Activated CD4-positive, alpha-beta T cell treated with anti-CD3 and anti-CD28 coated beads for 36 hours (primary cell): ENCODE measurements around the gene VPS13A. TPM values are rescaled to one million over a fixed set of nuclear protein-coding genes. Genes with fewer than 3 reads are reported as not detected.

ENCODE experiments used
- ATAC-seq: fragments of 200-7000 bp; cut with Tn5 transposase; one replicate; pipeline ENCODE4 v1.10.0; 2021; ENCODE audit warnings: mild to moderate bottlenecking, moderate library complexity
- CTCF ChIA-PET: fragments of 350-600 bp; sonication (Branson Sonifier 250); formaldehyde crosslinking; loops from one replicate; lab custom pipeline; 2021; ENCODE audit warnings: antibody characterized with exemption; lab: Charles Lee
- POLR2A ChIA-PET: fragments of 350-600 bp; sonication (Branson Sonifier 250); formaldehyde crosslinking; loops from one replicate; lab custom pipeline; 2021; ENCODE audit warnings: antibody characterized with exemption, inconsistent platforms; lab: Charles Lee
- DNase-seq: peaks from one replicate; pipeline ENCODE4 v3.0.0-alpha.2; 2020
- H3K27ac Mint-ChIP-seq: one replicate; pipeline ENCODE4 v1.8.0; 2021; ENCODE audit warnings: mixed read lengths
- H3K27me3 Mint-ChIP-seq: one replicate; pipeline ENCODE4 v1.8.0; 2021; ENCODE audit warnings: mixed read lengths
- H3K36me3 Mint-ChIP-seq: one replicate; pipeline ENCODE4 v1.8.0; 2021; ENCODE audit warnings: low read depth, mixed read lengths
- H3K4me1 Mint-ChIP-seq: one replicate; pipeline ENCODE4 v1.8.0; 2021; ENCODE audit warnings: mixed read lengths
- H3K4me3 Mint-ChIP-seq: one replicate; pipeline ENCODE4 v1.8.0; 2021; ENCODE audit warnings: mild to moderate bottlenecking, moderate library complexity, mixed read lengths
- H3K9me3 Mint-ChIP-seq: one replicate; pipeline ENCODE4 v1.8.0; 2021; ENCODE audit warnings: low read depth, mixed read lengths
- intact Hi-C, 2 experiments: fragments of 100-400 bp; cut with DNase I in 1 of 2; cut with micrococcal nuclease in 1 of 2; formaldehyde crosslinking; loops; one replicate each; pipeline versions ENCODE4 v1.14.2 to v1.15.1; 2022 to 2024; cut with DNase I, micrococcal nuclease
- total RNA-seq, 2 experiments: library from RNA; stranded (reverse); gene quantifications; one replicate each; pipeline ENCODE4 v1.2.3, GENCODE V29; 2021

Gene VPS13A
- total RNA-seq, 2 experiments from 2014 or later: 33.3 to 33.6 TPM

GRCh38 chr9:77161966-77162365 lies 15.4 kb upstream of the VPS13A start:
- Mint-ChIP-seq H3K27me3 (peaks cover 4% of the 10 kb centered on the region), H3K36me3 (no peaks in the 10 kb centered on the region), H3K9me3 (no peaks in the 10 kb centered on the region), H3K4me1 (no peaks in the 10 kb centered on the region), H3K27ac (no peak overlapping the region), H3K4me3 (no peak overlapping the region)
- intact Hi-C loops: no loop called here
- ChIA-PET CTCF (no interaction called here), POLR2A (no interaction called here)
- DNase-seq (no peak), ATAC-seq (no peak)

- ChIA-PET CTCF (interaction anchor here (0.8 kb wide), 1 partner anchor 51 kb away, joined by 3 read pairs; no protein-coding TSS in a partner anchor), POLR2A (no interaction called here)
- peaks cover 4% of the 10 kb centered on the region for H3K27me3 Mint-ChIP-seq
- DNase-seq (no peak), ATAC-seq (no peak)
- no peaks in the 10 kb centered on the region for H3K4me1 Mint-ChIP-seq
- H3K9me3 Mint-ChIP-seq: no peaks in the 10 kb centered on the region
- H3K27ac Mint-ChIP-seq: no peak overlapping the region
- no peaks in the 10 kb centered on the region for H3K36me3 Mint-ChIP-seq
- no peak overlapping the region for H3K4me3 Mint-ChIP-seq
- intact Hi-C loops: no loop called here
These were observed 15.0 kb upstream of the VPS13A start for GRCh38 chr9:77162366-77162765.

GRCh38 chr9:77163884-77164283 lies 13.4 kb upstream of the VPS13A start:
- Mint-ChIP-seq H3K27ac (no peak overlapping the region), H3K9me3 (no peaks in the 10 kb centered on the region), H3K4me3 (no peak overlapping the region), H3K4me1 (peaks cover 1% of the 10 kb centered on the region), H3K27me3 (peaks cover 4% of the 10 kb centered on the region), H3K36me3 (no peaks in the 10 kb centered on the region)
- CTCF ChIA-PET: interaction anchor here (0.6 to 1.3 kb wide), 4 partner anchors 8 to 352 kb away, joined by 3 to 5 read pairs (median 4); partner anchors contain the start of gene VPS13A
- intact Hi-C loops: no loop called here
- POLR2A ChIA-PET: no interaction called here
- ATAC-seq (no peak), DNase-seq (no peak)

GRCh38 chr9:77166193-77166592 lies 11.1 kb upstream of the VPS13A start:
- Mint-ChIP-seq H3K27ac (no peak overlapping the region), H3K4me3 (no peak overlapping the region), H3K27me3 (peaks cover under 1% of the 10 kb centered on the region), H3K9me3 (no peaks in the 10 kb centered on the region), H3K4me1 (peaks cover 1% of the 10 kb centered on the region), H3K36me3 (no peaks in the 10 kb centered on the region)
- ChIA-PET POLR2A (no interaction called here), CTCF (interaction anchor here (0.6 to 2.2 kb wide), 10 partner anchors 11 to 1613 kb away, joined by 3 to 12 read pairs (median 4); partner anchors contain the start of gene VPS13A)
- DNase-seq (no peak), ATAC-seq (no peak)
- intact Hi-C loops: loop anchor here in 1 of 2 experiments (5.0 kb wide), 1 partner anchor 586 kb away; no protein-coding TSS in a partner anchor

- Mint-ChIP-seq H3K9me3 (no peaks in the 10 kb centered on the region), H3K27me3 (no peaks in the 10 kb centered on the region), H3K27ac (no peak overlapping the region), H3K4me1 (peaks cover 1% of the 10 kb centered on the region), H3K36me3 (no peaks in the 10 kb centered on the region), H3K4me3 (no peak overlapping the region)
- CTCF ChIA-PET: interaction anchor here (0.6 to 1.1 kb wide), 2 partner anchors 14 to 20 kb away, joined by 3 read pairs; no protein-coding TSS in a partner anchor
- DNase-seq (no peak), ATAC-seq (no peak)
- intact Hi-C loops: loop anchor here in 1 of 2 experiments (10.0 kb wide), 1 partner anchor 284 kb away; no protein-coding TSS in a partner anchor
- POLR2A ChIA-PET: no interaction called here
These were observed 6.2 kb upstream of the VPS13A start for GRCh38 chr9:77170991-77171699.

GRCh38 chr9:77175151-77175550 lies 2.2 kb upstream of the VPS13A start:
- H3K4me1 Mint-ChIP-seq: peaks cover 19% of the 10 kb centered on the region
- DNase-seq (no peak), ATAC-seq (no peak)
- CTCF ChIA-PET: no interaction called here
- peak overlapping the region; percentile 26 for H3K27ac Mint-ChIP-seq
- intact Hi-C loops: loop anchor here (5.0 to 10.0 kb wide), 6 partner anchors 280 to 1122 kb away; partner anchors contain the start of genes CEP78 (in 1 of the 2), GNAQ (in 1 of the 2), PSAT1 (in 1 of the 2) and RFK (in 1 of the 2)
- H3K36me3 Mint-ChIP-seq: peaks cover 5% of the 10 kb centered on the region
- no peaks in the 10 kb centered on the region for H3K27me3 Mint-ChIP-seq
- H3K4me3 Mint-ChIP-seq: no peak overlapping the region
- POLR2A ChIA-PET: no interaction called here
- H3K9me3 Mint-ChIP-seq: no peaks in the 10 kb centered on the region

GRCh38 chr9:77176106-77176505 lies 1.2 kb upstream of the VPS13A start:
- H3K4me1 Mint-ChIP-seq: peaks cover 23% of the 10 kb centered on the region
- CTCF ChIA-PET: interaction anchor here (1.3 kb wide), 1 partner anchor 9 kb away, joined by 11 read pairs; no protein-coding TSS in a partner anchor
- intact Hi-C loops: loop anchor here (2.0 to 10.0 kb wide), 10 partner anchors 279 to 1121 kb away; partner anchors contain the start of genes PSAT1 (in 2 of the 2), RFK (in 2 of the 2), CEP78 (in 1 of the 2) and GCNT1 (in 1 of the 2)
- no peak for DNase-seq
- no peak overlapping the region for H3K4me3 Mint-ChIP-seq
- no peak overlapping the region for H3K27ac Mint-ChIP-seq
- H3K27me3 Mint-ChIP-seq: no peaks in the 10 kb centered on the region
- POLR2A ChIA-PET: interaction anchor here (1.0 kb wide), 1 partner anchor 11 kb away, joined by 3 read pairs; no protein-coding TSS in a partner anchor
- no peak for ATAC-seq
- no peaks in the 10 kb centered on the region for H3K9me3 Mint-ChIP-seq
- peaks cover 5% of the 10 kb centered on the region for H3K36me3 Mint-ChIP-seq

- H3K9me3 Mint-ChIP-seq: no peaks in the 10 kb centered on the region
- CTCF ChIA-PET: interaction anchor here (1.2 to 1.3 kb wide), 2 partner anchors 10 to 12 kb away, joined by 4 to 11 read pairs; no protein-coding TSS in a partner anchor
- intact Hi-C loops: loop anchor here (1.0 to 10.0 kb wide), 13 partner anchors 9 to 1121 kb away; partner anchors contain the start of genes PSAT1 (in 2 of the 2), RFK (in 2 of the 2), CEP78 (in 1 of the 2) and GCNT1 (in 1 of the 2)
- peaks cover 5% of the 10 kb centered on the region for H3K36me3 Mint-ChIP-seq
- H3K27me3 Mint-ChIP-seq: no peaks in the 10 kb centered on the region
- H3K4me3 Mint-ChIP-seq: peak overlapping the region; percentile 97
- peak overlapping the region; percentile 79 for H3K27ac Mint-ChIP-seq
- H3K4me1 Mint-ChIP-seq: peaks cover 23% of the 10 kb centered on the region
- DNase-seq (no peak), ATAC-seq (no peak)
- POLR2A ChIA-PET: interaction anchor here (0.5 to 1.0 kb wide), 2 partner anchors 8 to 11 kb away, joined by 3 read pairs; no protein-coding TSS in a partner anchor
These were observed 620 bp upstream of the VPS13A start for GRCh38 chr9:77176686-77177142.

GRCh38 chr9:77177894-77178794 lies 810 bp downstream of the VPS13A start:
- Mint-ChIP-seq H3K4me1 (peaks cover 23% of the 10 kb centered on the region), H3K4me3 (peak overlapping the region; percentile 97), H3K27ac (peak overlapping the region; percentile 93), H3K36me3 (peaks cover 5% of the 10 kb centered on the region), H3K27me3 (no peaks in the 10 kb centered on the region), H3K9me3 (no peaks in the 10 kb centered on the region)
- ChIA-PET CTCF (interaction anchor here (1.0 to 1.2 kb wide), 2 partner anchors 11 to 14 kb away, joined by 3 to 4 read pairs; no protein-coding TSS in a partner anchor), POLR2A (interaction anchor here (0.6 kb wide), 2 partner anchors 105 to 839 kb away, joined by 3 read pairs; no protein-coding TSS in a partner anchor)
- ATAC-seq: peak; percentile 3
- DNase-seq: peak; percentile 71
- intact Hi-C loops: loop anchor here (1.0 to 10.0 kb wide), 13 partner anchors 11 to 1119 kb away; partner anchors contain the start of genes PSAT1 (in 2 of the 2), RFK (in 2 of the 2), CEP78 (in 1 of the 2) and GCNT1 (in 1 of the 2)

- Mint-ChIP-seq H3K9me3 (no peaks in the 10 kb centered on the region), H3K27ac (no peak overlapping the region), H3K4me1 (peaks cover 23% of the 10 kb centered on the region), H3K4me3 (peak overlapping the region; percentile 97), H3K36me3 (peaks cover 8% of the 10 kb centered on the region), H3K27me3 (no peaks in the 10 kb centered on the region)
- CTCF ChIA-PET: no interaction called here
- DNase-seq (no peak), ATAC-seq (no peak)
- intact Hi-C loops: no loop called here
- POLR2A ChIA-PET: no interaction called here
These were observed 2.7 kb downstream of the VPS13A start for GRCh38 chr9:77180056-77180455.
